ENCODE data around the gene RXRB.

Gene RXRB

DNA sequence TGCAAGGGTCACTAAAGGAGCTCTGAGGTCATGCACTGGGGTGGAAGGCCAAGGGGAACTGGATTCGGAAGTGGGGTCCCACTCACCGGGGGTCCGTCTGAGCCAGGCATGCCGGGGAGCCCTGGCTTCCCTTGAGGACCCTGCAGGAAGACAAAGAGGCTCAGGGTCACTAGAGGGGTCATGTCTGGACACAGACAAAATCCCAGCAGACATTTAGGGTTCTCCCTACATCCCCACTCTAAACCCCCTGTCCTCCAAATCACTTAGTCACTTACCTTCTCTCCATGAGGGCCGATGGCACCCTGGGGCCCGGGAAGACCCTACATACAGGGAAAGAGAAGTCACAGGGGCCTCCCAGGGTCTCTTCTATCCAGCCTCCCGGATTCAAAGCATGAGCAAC is 23.6 kb downstream of the RXRB start:
- DNase-seq (ENCODE audit: low spot score), result no peak

DNA sequence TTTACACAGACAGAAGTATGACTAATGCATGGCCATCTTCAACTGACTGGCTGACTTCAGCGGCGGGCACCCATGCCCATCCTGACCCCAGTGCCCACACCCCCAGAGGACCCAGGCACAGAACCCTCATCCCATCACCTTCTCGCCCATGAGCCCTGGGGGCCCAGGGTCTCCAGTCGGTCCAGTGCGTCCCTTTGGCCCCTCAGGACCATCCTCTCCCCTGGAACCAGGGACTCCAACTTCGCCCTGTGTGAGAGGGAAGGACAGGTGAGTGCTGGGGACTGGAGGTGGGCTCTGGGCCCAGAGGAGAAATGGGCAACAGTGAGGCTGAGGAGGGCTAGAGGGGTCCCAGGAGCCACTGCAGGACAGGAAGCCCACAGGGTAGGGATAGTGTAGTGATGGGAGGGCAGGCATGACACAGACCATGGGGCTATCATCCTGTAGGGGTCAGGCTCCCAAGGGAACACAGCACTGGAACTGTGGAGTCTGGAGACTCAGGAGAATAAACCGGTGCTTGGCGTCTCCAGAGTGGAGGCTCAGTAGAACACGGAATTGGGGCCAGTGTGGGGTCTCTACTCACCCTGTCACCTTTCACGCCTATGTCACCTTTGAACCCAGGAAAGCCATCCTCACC is 24.9 kb downstream of the RXRB start:
- DNase-seq (ENCODE audit: low spot score), result no peak

DNA sequence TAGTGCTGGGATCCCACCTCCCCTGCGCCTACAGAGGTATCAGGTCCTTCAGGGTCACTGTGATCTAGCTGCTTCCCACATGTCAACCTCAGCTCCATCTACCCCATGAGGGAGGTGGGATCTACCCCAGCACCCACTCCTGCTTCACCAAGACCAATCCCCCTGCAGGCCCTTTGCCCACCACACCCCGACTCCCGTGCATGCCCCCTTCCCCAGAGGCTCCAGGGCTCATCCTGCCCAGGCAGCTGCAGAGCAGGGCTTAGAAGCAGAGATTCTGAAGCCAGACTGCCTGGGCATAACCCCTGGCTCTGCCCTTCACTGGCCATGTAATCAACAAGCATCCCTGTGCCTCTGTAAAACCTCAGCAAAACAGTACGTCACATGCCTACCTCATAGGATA is 25.7 kb downstream of the RXRB start:
- no peak for DNase-seq (ENCODE audit: low spot score)

DNA sequence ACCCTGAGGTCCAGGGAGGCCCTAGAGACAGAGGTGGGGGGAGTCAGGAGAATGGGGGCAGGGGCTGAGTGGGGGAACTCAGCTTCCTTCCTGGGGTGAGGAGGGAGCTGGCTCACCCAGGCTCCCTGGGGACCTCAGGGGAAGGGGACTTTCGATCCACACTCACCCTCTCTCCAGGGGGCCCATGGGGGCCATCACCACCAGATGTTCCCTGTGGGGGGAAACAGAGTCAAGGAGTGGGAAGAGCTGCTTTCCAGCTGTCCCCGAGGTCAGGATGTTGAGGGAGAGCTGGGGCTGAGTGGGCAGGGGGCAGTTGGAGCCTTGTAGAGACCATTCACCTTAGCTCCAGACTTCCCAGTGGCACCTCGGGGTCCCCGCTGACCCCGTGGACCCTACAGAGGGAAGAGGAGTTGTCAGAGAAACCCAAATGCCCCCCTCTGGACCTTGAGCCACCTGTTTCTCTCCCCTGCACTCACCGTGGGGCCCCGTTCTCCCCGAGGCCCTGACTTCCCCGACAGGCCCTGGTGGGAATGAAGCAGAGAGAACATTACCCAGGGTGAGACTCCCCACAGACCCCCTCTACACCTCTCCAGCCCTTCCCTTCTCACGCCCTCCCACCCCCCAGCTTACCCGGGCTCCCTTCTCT is 26.8 kb downstream of the RXRB start:
- no peak for DNase-seq (ENCODE audit: low spot score)

DNA sequence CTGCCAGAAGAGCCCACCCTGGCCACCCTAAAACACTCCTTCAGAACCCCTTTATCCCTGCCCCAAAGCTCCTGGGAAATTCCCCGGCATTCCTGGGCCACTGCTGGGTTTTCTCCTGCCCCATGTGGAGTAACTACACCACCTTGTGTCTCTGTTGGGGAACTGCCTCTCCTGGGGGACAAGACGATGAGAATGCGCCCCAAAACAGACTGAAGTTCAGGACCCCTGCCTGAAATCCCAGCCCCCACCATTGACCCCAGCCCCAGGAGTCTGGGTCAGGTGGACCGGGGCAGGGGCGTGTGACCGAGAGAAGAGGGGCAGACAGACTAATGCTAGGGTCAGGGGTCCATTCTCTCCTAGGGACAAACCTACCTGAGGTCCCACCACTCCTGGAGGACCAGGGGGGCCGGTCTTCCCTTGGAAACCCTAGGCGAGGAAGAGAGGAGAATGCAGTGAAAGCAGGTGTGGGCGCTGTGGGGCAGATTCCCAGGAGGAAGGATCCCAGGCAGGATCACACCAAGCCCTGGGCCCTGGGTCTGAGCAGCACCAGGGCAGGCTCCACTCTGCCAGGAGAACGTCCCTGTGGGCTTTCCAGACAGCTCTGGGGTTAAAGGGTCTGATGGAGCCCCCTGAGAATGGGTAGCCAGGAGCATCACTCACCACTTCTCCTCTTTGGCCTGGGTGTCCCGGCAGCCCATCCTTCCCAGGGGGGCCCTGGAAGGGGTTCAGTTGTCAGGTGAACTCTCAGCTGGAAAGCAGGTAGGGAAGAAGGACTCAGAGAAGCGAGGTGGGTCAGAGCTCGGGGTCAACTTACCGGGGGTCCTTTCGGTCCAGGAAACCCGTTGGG is 27.6 kb downstream of the RXRB start:
- no peak for DNase-seq (ENCODE audit: low spot score)

DNA sequence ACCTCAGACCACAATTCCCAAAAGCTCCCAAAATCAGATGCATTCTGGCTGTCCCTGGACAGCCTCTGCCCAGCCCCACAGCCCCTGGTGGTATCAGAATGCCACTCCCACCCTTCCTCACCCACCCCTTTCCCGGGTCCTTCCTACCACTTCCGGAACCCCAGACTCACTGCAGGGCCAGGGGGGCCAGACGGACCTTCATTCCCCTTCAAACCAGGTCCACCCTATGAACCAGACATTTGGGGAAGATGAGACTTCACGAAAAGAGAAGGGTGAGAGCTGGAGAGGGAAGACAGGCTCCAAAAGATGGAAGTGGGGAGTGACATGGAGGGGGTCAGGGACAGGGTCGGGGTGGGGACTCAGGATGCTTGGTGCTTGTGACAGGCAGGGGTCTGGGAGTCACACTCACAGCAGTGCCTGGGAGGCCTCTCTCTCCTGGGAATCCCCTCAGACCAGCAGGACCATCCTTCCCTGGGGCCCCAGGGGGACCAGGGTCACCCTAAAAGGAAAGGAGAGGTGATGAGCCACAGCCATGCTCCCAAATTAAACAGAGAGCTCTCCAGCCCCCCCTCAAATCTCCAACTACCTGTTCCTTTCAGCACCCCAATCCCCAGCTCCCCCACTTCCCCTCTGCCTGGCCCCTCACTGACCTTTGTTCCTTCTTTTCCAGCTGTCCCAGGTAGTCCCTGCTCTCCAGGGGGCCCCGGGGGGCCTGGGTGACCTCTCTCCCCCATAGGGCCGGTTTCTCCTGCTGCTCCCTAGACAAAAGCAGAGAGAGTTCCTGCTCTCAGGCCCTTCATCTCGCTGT is 28.4 kb downstream of the RXRB start:
- DNase-seq (ENCODE audit: low spot score), result peak; percentile 53

DNA sequence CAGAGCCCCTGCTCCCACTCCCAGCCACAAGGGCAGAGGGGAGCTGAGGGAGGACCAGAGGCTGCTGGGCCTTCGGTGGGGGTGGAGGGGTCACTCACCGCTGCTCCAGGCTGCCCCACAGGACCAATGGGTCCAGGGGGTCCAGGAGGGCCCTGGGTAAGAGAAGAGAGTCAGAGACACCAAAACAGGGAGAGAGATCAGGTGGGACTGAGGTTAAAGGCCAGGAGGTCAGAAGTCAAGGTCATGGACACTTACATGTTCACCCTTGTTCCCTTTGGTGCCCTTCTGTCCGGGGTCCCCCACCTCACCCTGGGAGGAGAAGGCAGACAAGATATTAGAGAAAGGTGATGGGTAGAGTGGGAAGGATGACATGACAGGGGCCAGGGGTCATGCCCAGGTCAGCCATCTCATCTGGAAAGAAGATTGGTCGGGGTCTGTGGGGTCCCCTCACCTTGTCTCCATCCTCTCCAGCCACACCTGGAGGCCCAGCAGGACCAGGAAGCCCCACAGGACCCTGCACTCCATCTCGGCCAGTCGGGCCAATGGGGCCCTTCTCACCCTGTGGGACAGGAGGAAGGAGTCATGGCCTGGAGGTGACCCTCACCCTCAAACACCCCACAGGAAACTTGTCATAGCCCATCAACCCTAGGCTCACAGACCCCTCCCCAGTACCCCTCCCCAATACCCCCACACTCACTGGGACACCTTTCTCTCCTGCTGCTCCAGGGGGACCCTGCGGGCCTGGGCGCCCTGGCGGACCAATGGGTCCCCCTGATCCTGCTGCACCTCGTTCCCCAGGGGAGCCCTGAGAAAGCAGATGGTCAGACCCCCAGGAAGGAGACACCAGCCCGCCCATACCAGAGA is 29.2 kb downstream of the RXRB start:
- DNase-seq (ENCODE audit: low spot score), result peak; percentile 57

DNA sequence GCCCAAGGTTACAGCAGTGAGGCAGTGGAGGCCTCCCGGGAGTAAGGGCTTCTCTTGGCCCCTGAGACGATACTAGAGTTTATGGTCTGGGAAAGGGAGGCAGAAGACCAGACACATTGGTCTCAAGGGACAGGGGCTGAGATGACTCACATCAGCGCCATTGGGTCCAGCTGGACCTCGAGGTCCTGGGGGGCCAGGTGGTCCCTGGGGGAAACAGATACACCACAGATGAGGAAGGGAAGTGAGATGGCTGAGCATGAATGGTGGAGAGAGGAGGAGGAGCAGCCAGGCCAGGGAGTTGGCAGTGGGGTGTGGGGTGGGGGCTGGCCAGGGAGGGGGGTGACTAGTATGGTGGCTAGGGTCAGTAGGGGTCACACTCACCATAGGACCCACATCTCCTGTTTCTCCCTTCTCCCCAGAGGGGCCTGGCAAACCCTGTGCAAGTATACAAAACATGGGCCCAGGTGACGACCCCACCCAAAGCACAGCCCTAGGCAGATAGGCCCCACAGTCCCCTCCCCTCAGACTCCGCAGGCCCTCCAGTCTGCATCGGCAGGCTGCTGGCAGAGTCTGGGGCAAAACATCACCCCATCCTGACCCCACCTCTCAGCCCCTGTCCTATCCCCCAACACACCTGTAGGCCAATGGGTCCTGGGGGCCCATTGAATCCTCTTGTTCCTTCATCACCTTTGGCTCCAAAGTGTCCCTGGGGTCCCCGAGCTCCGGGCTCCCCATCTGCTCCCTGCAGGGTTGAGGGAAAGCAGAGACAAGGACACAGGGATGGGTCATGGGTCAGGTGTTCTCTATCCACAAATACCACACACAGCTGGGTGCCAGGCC is 30.1 kb downstream of the RXRB start:
- peak; percentile 62 for DNase-seq (ENCODE audit: low spot score)

DNA sequence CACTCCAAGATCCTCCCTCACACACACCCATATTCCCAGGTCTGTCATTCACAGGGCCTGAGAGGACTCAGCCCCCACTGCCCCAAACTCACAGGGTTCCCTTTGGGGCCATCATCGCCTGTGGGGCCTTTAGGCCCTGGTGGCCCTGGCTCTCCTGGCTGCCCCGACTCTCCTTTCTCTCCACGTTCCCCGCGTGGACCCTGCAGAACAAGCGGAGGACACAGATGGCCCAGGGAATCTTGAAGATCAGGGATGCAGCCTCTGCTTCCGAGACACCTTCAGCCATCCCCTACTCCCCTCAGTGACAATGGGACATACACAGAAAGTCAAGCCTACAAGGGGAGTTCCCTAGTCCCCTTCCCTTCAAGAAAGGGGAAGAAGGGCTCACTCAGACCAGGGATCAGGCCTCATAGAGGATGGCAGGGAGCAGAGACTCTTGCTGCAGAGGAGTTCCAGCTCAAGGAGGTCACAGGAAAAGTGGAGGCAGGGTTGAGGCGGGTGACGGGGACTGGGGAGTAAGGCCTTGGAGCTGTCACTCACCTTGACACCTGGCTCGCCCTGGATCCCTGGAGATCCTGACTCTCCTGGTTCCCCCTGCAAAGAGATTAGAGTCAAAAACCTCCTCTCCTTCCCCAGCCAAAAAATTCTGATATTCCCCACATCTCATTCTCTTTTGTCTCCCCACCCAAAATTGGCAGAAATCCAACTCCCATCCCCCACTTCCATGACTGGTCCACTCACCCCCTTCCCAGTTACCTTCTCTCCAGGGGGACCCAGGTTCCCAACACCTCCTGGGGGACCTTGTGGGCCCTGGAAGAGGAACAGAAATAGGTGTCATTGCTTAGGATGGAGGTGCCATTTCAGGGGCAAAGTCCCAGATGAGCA is 30.9 kb downstream of the RXRB start:
- peak; percentile 54 for DNase-seq (ENCODE audit: low spot score)

DNA sequence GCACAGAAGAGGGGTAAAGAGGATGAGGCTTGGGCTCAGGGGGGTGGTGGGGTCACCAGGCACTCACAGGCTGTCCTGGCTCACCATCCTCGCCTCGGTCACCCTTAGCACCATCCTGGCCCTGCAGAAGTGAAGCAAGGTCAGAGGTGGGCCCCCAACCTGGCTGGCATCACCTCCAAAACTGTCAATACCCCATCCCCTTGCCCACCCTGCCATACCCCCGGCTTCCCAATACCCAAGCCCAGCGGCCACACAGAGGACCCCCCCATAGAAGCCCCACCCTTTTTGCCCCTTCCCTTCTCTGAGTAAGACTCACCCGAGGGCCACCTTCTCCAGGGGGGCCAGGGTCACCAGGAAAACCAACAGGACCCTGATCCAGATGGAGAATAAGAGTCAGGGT is 31.8 kb downstream of the RXRB start:
- peak; percentile 62 for DNase-seq (ENCODE audit: low spot score)

DNA sequence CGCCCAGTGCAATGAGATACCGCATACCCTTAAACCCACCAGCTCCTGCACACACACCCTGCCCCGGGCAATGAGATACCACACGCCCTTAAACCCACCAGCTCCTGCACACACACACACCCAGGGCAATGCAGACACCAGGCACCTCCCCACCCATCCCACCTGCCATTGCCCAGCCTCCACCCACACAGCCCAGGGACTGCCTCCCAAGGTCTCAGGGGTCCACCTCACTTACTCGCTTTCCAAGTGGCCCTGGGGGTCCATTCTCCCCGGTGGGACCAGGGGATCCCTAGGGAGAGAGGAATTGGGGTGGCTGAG is 32.2 kb downstream of the RXRB start:
- DNase-seq (ENCODE audit: low spot score), result no peak

DNA sequence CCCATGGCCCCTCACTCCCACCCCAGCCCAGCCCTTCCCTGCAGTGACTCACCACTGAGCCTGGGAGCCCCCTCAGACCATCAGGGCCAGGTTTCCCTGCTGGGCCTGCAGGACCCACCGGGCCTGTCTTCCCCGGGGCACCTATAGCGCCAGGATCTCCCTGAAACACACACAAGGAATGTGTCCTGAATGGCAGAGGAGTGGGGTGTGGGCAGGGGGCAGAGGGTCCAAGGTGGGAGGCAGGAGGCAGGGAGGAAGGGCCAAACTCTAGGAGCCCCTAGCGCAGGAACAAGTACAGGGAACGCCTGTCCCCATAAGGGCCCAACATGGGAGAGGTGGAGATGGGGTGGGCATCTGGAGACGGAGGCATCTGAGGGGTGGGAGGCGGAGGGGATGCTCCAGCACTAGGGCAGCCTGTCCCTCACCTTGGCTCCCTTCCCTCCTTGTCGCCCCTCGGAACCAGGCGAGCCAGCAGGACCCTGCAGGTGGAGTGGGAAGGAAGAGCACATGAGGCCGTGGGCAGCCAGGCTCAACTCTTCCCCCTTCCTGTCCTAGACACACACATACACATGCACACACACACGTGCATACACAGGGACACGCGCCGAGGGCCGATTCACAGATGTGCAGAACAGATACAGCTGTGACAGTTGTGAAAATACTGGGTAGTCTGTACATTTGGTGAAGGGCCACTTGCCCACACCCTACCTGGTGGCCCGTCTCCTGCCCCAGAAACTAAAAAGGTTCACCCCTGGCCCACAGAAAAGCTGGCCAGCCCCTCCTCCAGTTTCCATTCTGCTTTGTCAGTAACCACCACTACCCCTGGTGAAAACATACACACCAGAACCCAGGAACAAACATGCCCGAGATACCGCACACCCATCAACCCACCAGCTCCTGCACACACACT is 32.8 kb downstream of the RXRB start:
- peak; percentile 58 for DNase-seq (ENCODE audit: low spot score)

DNA sequence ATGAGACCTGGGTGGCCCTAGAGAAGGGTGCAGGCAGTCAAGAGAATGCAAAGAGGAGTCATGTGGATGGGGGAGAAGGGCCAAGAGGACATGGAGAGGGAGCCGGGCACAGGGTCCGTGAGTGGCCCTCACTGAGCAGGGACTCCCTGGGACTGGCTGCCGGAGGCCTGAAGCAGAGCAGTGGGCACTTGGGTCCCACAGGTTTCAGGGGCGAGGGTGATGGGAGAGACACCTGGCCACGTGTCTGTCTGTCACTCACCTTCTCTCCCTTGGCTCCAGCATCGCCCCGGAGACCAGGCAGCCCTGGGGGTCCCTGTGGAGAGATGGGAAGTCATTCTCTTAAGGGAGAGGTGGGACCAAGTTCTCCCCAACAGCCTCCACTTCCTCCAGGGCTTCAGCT is 33.7 kb downstream of the RXRB start:
- peak; percentile 49 for DNase-seq (ENCODE audit: low spot score)

DNA sequence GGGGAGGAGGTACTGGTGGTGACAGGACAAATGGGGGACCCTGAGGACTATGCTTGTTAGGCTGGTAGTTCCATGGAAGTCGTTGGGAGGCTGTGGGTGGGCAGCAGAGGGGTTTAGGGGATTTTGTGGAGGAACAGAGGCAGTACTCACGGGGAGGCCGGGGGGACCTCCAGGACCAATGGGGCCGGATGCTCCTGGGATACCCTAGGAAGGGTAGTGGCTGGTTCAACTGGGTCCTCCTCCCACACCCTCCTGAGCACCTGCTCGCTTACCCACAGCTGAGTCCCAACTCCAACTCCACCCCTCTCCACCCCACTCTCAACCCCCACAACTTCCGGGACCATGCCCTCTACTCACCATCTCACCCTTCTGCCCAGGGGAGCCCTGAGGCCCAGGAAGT is 34.1 kb downstream of the RXRB start:
- DNase-seq (ENCODE audit: low spot score), result peak; percentile 50

DNA sequence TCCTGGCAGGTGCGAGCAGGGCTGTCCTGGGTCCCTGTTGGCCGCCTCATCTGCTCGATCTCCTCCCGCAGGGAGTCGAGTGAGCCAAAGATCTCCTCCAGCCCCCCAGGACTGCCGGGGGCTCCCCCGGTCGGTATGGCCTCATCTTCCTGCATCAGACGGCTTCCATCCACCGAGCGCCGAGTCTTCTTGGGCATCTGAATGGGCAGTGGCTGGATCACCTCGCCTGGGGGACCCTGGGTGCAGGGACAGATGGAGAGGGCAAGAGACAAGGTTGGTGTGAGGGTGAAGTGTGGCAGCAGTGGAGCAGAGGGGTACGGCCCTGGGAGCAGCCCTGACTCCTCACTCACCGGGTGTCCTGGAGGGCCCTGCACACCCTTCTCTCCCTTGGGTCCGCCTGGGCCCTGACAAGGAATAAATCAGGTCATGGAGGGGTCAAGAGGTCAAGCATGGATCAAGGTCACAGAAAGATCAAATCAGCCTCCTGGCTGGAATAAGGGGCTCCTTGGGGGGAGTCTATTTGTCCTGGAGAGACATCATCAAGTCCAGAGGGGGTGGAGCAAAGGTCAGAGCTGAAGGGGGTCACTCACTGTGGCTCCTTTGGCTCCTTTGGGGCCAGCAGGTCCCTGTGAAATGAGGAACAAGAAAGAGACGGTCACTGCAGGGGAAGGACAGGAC is 34.7 kb downstream of the RXRB start:
- no peak for DNase-seq (ENCODE audit: low spot score)

DNA sequence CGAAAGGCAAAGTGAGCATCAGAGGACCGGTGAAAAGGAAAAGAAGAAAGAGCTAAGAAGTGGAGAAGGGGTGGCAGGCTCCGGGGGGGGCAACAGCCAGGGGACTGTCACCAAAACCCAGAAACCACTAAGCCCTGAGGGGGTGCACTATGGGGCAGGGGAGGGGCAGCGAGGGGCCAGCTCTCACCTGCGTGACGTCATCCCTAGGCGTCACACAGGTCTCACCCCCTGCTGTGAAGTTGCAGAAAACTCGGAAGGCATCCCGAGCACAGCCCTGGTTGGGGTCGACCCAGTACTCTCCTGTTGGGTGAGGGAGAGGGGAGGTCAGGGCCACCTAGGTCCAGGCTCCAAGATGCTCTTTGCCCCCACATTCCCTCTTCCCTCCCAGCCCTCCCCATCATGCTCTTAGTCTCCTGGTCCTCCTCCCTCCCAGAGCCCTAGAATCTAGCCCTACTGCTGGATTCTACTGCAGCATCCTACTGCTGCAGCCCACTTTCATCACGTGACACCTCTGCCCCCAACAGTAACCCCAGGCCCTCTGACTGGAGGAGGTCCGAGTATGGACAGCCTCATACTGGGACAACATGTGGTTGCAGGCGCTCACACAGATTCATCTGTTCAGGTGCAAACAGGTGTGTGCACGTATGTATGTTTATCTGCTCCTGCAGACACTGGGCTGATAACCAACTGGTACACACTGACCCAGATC is 35.6 kb downstream of the RXRB start:
- no peak for DNase-seq (ENCODE audit: low spot score)

DNA sequence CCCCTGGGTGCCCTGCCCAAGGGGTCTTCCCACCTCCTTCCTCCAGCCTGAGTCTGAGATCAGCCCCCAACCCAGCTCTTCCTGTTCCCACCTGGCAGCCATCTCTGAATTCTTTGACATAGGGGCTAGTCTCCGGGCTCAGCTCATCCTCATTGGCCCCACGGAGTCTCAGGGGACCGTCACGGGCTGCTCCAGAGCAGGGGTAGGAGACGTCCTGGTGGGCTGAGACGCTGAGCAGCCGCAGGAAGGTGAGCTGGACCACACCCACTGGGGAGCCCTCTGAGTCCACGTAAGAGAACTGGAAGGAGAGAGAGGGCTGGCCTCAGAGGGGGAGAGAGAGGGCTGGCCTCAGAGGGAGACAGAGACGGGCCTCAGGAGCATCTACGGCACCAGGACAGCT is 36.3 kb downstream of the RXRB start:
- DNase-seq (ENCODE audit: low spot score), result no peak
